ENCODE data around the gene TMEM243. TPM values are rescaled to one million over a fixed set of nuclear protein-coding genes. Genes with fewer than 3 reads are reported as not detected.

TMEM243 gene
- total RNA-seq, 4 donors from 2014 or later = 8.9 to 42.2 (median 19.1) TPM

DNA sequence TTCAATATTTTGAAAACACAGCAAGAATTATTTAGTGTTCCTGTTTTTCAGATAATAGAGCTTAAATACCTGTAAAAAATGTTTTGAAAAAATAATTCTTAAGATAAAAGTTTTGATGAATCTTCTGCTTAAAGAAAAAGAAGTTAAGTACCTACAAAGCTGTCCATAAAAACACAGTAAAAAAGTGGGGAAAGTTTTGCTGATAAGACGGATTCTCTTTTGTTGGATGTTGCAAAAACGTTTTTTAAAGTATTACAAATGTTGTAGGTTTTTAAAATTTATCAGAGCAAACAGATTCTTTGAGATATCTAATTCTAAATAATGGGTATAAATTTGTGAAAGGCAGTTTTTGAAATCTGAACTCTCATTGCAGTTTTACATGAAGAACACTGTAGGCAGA, 55.1 kb downstream of the TMEM243 start:
- 70 to 77% methylated on average over 2 of the region's 2 CpGs for WGBS, 2 donors
- Histone ChIP-seq H3K27me3 (no peaks in the 10 kb centered on the region), H3K9me3 (no peaks in the 10 kb centered on the region), H3K4me1 (peaks cover 0 to 11% (median 0%) of the 10 kb centered on the region in 3 donors), H3K4me3 (no peak overlapping the region), H3K36me3 (peaks cover 0 to 63% (median 12%) of the 10 kb centered on the region in 3 donors), H3K27ac (no peak overlapping the region)
- intact Hi-C loops (cut with DNase I) = loop anchor here (10.0 kb wide), 1 partner anchor 50 kb away; the partner anchor contains the start of gene TMEM243
- no peak for TF ChIP-seq POLR2A (IDR thresholded peaks at IDR 0.05)
- TF ChIP-seq, protein P1, sequence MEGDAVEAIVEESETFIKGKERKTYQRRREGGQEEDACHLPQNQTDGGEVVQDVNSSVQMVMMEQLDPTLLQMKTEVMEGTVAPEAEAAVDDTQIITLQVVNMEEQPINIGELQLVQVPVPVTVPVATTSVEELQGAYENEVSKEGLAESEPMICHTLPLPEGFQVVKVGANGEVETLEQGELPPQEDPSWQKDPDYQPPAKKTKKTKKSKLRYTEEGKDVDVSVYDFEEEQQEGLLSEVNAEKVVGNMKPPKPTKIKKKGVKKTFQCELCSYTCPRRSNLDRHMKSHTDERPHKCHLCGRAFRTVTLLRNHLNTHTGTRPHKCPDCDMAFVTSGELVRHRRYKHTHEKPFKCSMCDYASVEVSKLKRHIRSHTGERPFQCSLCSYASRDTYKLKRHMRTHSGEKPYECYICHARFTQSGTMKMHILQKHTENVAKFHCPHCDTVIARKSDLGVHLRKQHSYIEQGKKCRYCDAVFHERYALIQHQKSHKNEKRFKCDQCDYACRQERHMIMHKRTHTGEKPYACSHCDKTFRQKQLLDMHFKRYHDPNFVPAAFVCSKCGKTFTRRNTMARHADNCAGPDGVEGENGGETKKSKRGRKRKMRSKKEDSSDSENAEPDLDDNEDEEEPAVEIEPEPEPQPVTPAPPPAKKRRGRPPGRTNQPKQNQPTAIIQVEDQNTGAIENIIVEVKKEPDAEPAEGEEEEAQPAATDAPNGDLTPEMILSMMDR (IDR thresholded peaks at IDR 0.05) = no peak
- DNase-seq = no peak

DNA sequence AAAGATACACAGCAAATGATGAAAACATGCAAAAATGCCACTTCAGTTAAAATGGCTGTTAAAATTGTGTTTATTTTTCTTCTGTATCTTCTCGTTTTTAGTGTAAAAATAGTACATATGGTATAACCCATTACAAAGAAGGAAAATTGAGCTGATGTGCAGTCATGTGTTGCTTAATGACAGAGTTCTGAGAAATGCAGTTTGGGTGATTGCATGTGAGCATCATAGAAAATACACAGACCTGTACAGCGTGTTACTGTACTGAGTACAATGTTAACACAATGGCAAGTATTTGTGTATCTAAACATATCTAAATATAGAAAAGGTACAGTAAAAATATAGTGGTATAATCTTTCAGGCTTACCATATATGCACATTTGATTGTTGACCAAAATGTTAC, 60.0 kb downstream of the TMEM243 start:
- no peaks in the 10 kb centered on the region for H3K9me3 ChIP-seq
- H3K27me3 ChIP-seq = no peaks in the 10 kb centered on the region
- peaks cover 11 to 44% (median 17%) of the 10 kb centered on the region in 3 donors for H3K4me1 ChIP-seq
- intact Hi-C loops (cut with DNase I) = no loop called here
- DNase-seq = no peak
- 57 to 74% methylated on average over 2 of the region's 2 CpGs for WGBS, 2 donors
- no peak overlapping the region for H3K4me3 ChIP-seq
- H3K27ac ChIP-seq = no peak overlapping the region
- TF ChIP-seq POLR2A (IDR thresholded peaks at IDR 0.05) = no peak
- TF ChIP-seq, protein P1 (IDR thresholded peaks at IDR 0.05) = no peak
- peaks cover 0 to 14% (median 0%) of the 10 kb centered on the region in 3 donors for H3K36me3 ChIP-seq

DNA sequence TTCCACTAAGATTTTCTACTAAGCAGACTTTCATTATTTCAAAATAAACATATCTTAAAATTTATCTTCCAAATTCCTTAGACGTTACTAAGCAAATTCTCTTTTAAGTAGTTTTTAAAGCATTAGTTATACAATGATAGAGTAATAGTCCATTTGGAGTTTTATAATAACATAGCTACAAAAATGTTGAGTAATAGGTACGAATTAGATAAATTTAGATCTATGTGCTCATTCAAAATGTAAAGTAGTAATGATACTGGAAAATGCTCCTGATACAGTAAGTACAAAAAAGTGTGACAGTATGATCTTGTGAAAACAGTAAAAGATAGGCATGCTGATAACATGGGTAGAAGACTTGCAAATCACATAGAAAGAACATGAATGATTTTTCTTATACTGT, 62.8 kb downstream of the TMEM243 start:
- DNase-seq = no peak
- Histone ChIP-seq H3K27ac (no peak overlapping the region), H3K9me3 (no peaks in the 10 kb centered on the region), H3K27me3 (no peaks in the 10 kb centered on the region), H3K4me3 (peak overlapping the region in 1 of 4 donors; percentile 94), H3K36me3 (no peaks in the 10 kb centered on the region), H3K4me1 (peaks cover 15 to 53% (median 28%) of the 10 kb centered on the region in 3 donors)
- TF ChIP-seq, protein P1 (IDR thresholded peaks at IDR 0.05) = no peak
- TF ChIP-seq POLR2A (IDR thresholded peaks at IDR 0.05) = no peak
- WGBS, 2 donors = 54 to 58% methylated on average over 2 of the region's 2 CpGs
- intact Hi-C loops (cut with DNase I) = no loop called here

DNA sequence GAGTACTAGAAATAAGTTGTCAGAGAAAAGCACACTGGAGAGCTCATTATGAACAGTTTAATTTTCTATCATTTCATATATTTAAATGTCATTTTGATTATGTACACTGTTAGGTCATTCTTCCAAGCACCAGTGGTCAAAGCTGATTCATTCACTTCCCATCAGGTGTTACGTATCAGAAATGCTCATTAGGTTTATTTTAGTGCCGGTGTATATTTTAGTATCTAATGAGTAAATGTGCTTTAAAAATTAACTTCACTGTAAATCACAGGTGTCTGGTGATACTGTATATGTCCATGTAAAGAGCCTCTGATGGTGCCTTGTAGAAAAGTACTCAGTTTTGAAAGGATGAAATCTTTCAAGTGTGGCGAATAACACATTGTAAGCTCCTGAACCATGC, 63.7 kb downstream of the TMEM243 start:
- WGBS, 2 donors = 63 to 73% methylated on average over 3 of the region's 3 CpGs

DNA sequence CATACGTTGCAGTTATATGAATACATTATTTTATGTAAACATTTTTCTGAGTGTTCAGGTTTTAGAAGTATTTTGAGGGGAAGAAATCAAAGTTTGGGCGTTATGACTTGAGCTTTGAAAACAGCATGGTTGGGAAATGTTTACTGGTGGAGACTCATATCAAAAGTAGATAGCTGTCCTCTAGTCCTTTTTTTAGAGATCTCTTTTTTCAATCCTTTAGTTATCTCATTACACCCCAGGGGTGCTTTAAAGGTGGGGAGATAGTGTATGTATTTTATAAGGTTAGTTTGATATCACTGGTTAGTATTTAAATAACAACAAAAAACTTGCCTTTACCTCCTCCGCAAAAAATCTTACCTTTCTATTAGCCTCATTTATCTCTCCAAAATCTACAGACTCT, 65.0 kb downstream of the TMEM243 start:
- Histone ChIP-seq H3K36me3 (no peaks in the 10 kb centered on the region), H3K27ac (peak overlapping the region in 2 of 4 donors; percentile 6 to 98), H3K9me3 (no peaks in the 10 kb centered on the region), H3K4me1 (peaks cover 15 to 57% (median 32%) of the 10 kb centered on the region in 3 donors), H3K27me3 (no peaks in the 10 kb centered on the region), H3K4me3 (peak overlapping the region in 3 of 4 donors; percentile 78 to 94 (median 92))
- intact Hi-C loops (cut with DNase I) = no loop called here
- no peak for DNase-seq
- no peak for TF ChIP-seq POLR2A (IDR thresholded peaks at IDR 0.05)
- TF ChIP-seq, protein P1 (IDR thresholded peaks at IDR 0.05) = no peak
- 25 to 43% methylated on average over 3 of the region's 3 CpGs for WGBS, 2 donors

More for the DNA sequence above, 63.7 kb downstream of the TMEM243 start:
- Histone ChIP-seq H3K36me3 (no peaks in the 10 kb centered on the region), H3K9me3 (no peaks in the 10 kb centered on the region), H3K4me3 (peak overlapping the region in 1 of 4 donors; percentile 94), H3K27ac (no peak overlapping the region), H3K4me1 (peaks cover 15 to 61% (median 32%) of the 10 kb centered on the region in 3 donors), H3K27me3 (no peaks in the 10 kb centered on the region)
- TF ChIP-seq, protein P1 (IDR thresholded peaks at IDR 0.05) = no peak
- TF ChIP-seq POLR2A (IDR thresholded peaks at IDR 0.05) = no peak
- DNase-seq = no peak
- intact Hi-C loops (cut with DNase I) = no loop called here

Data from esophagus squamous epithelium (tissue), 5 donors.